ENCODE results near the gene IMP3. TPM values are rescaled to one million over a fixed set of nuclear protein-coding genes. Genes with fewer than 3 reads are reported as not detected.

Gene IMP3
- total and polyA plus RNA-seq, 2 donors from 2014 or later = 52.0 to 95.0 TPM

GRCh38 chr15:75625542-75626347 lies 14.3 kb downstream of the IMP3 start, which contains the start of gene SNUPN:
TSS of gene SNUPN (minus strand) at chr15:75625725. CDS start at chr15:75621051, 4,674 bp downstream.
- intact Hi-C loops (cut with DNase I) = no loop called here
- FAIRE-seq (no peak), DNase-seq (peak; percentile 96 to 98 (median 97))
- peaks cover 0 to 10% (median 0%) of the 10 kb centered on the region in 3 donors for H3K4me1 ChIP-seq (ENCODE audit: control insufficient read depth in 2 of 3, insufficient read depth in 2 of 3, low read depth in 1 of 3, low read length in 3 of 3)
- no peaks in the 10 kb centered on the region for H3K27me3 ChIP-seq (ENCODE audit: control insufficient read depth, insufficient read depth, low read length)
- H3K36me3 ChIP-seq (ENCODE audit: control insufficient read depth in 2 of 3, insufficient read depth in 3 of 3, low read length in 3 of 3) = no peaks in the 10 kb centered on the region
- H3K9me3 ChIP-seq (ENCODE audit: control insufficient read depth in 2 of 3, insufficient read depth in 1 of 3, low read length in 3 of 3) = no peaks in the 10 kb centered on the region
- peak within 1 kb of the TSS; percentile 97 to 98 for H3K27ac ChIP-seq (ENCODE audit: low read depth in 2 of 2, low read length in 2 of 2)
- peak within 1 kb of the TSS; percentile 68 to 94 (median 91) for H3K9ac ChIP-seq (ENCODE audit: low read length in 3 of 3)
- H3K4me3 ChIP-seq (ENCODE audit: low read length in 3 of 3) = peak within 1 kb of the TSS; percentile 80 to 94 (median 86)
- no peak for TF ChIP-seq CTCF (IDR thresholded peaks at IDR 0.05; ENCODE audit: borderline replicate concordance, extremely low read depth, insufficient read depth)

GRCh38 chr15:75622505-75622904 lies 17.5 kb downstream of the IMP3 start:
- H3K36me3 ChIP-seq (ENCODE audit: control insufficient read depth in 2 of 3, insufficient read depth in 3 of 3, low read length in 3 of 3) = peaks cover 0 to 10% (median 4%) of the 10 kb centered on the region in 3 donors
- intact Hi-C loops (cut with DNase I) = no loop called here
- no peak for TF ChIP-seq CTCF (IDR thresholded peaks at IDR 0.05; ENCODE audit: borderline replicate concordance, extremely low read depth, insufficient read depth)
- no peak overlapping the region for H3K9ac ChIP-seq (ENCODE audit: low read length in 3 of 3)
- H3K27ac ChIP-seq (ENCODE audit: low read depth in 2 of 2, low read length in 2 of 2) = no peak overlapping the region
- DNase-seq = no peak
- peaks cover 0 to 10% (median 0%) of the 10 kb centered on the region in 3 donors for H3K4me1 ChIP-seq (ENCODE audit: control insufficient read depth in 2 of 3, insufficient read depth in 2 of 3, low read depth in 1 of 3, low read length in 3 of 3)
- H3K9me3 ChIP-seq (ENCODE audit: control insufficient read depth in 2 of 3, insufficient read depth in 1 of 3, low read length in 3 of 3) = no peaks in the 10 kb centered on the region
- H3K4me3 ChIP-seq (ENCODE audit: low read length in 3 of 3) = no peak overlapping the region
- no peaks in the 10 kb centered on the region for H3K27me3 ChIP-seq (ENCODE audit: control insufficient read depth, insufficient read depth, low read length)
- FAIRE-seq = no peak

- H3K36me3 ChIP-seq (ENCODE audit: control insufficient read depth in 2 of 3, insufficient read depth in 3 of 3, low read length in 3 of 3) = peaks cover 6 to 25% (median 14%) of the 10 kb centered on the region in 3 donors
- no peaks in the 10 kb centered on the region for H3K9me3 ChIP-seq (ENCODE audit: control insufficient read depth in 2 of 3, insufficient read depth in 1 of 3, low read length in 3 of 3)
- peak overlapping the region; percentile 39 to 67 for H3K27ac ChIP-seq (ENCODE audit: low read depth in 2 of 2, low read length in 2 of 2)
- H3K9ac ChIP-seq (ENCODE audit: low read length in 3 of 3) = no peak overlapping the region
- peaks cover 0 to 4% (median 0%) of the 10 kb centered on the region in 3 donors for H3K4me1 ChIP-seq (ENCODE audit: control insufficient read depth in 2 of 3, insufficient read depth in 2 of 3, low read depth in 1 of 3, low read length in 3 of 3)
- intact Hi-C loops (cut with DNase I) = no loop called here
- TF ChIP-seq CTCF (IDR thresholded peaks at IDR 0.05; ENCODE audit: borderline replicate concordance, extremely low read depth, insufficient read depth) = no peak
- H3K4me3 ChIP-seq (ENCODE audit: low read length in 3 of 3) = peak overlapping the region in 1 of 3 donors; percentile 27
- DNase-seq (peak in 2 of 5 donors; percentile 60 to 92), FAIRE-seq (no peak)
- H3K27me3 ChIP-seq (ENCODE audit: control insufficient read depth, insufficient read depth, low read length) = no peaks in the 10 kb centered on the region
Measured at GRCh38 chr15:75620841-75621391, 19.1 kb downstream of the IMP3 start.
